IMR-90 (cell line): Measurements from ENCODE around the gene PHACTR3.

Experiments
- CEBPB ChIP-seq: IDR thresholded peaks from 2 replicates; pipeline ENCODE4 v1.6.1; 2012; ENCODE audit warnings: low read depth, low read length, improper control_type of control experiment
- CHD1 ChIP-seq: IDR thresholded peaks from 2 replicates; pipeline ENCODE4 v1.6.1; 2012; ENCODE audit warnings: low read depth, low read length, improper control_type of control experiment
- CTCF ChIP-seq: conservative IDR thresholded peaks from 2 replicates; pipeline ENCODE4 v1.5.1; 2012; ENCODE audit warnings: mild to moderate bottlenecking, low read depth, low read length, improper control_type of control experiment
- ELK1 ChIP-seq: fragments of 150-350 bp; IDR thresholded peaks from 2 replicates; pipeline ENCODE4 v1.6.1; 2016; ENCODE audit warnings: low read depth, mild to moderate bottlenecking, low read length, moderate library complexity, borderline replicate concordance
- FOS ChIP-seq: fragments of 150-350 bp; IDR thresholded peaks from 2 replicates; pipeline ENCODE4 v1.6.1; 2016; ENCODE audit warnings: low read depth, low read length
- MAFK ChIP-seq: IDR thresholded peaks from 2 replicates; pipeline ENCODE4 v1.6.1; 2012; ENCODE audit warnings: low read depth, low read length, improper control_type of control experiment
- MAZ ChIP-seq: IDR thresholded peaks from 2 replicates; pipeline ENCODE4 v1.6.1; 2012; ENCODE audit warnings: low read depth, mild to moderate bottlenecking, low read length, improper control_type of control experiment, moderate library complexity, borderline replicate concordance
- NFE2L2 ChIP-seq: fragments of 150-350 bp; IDR thresholded peaks from 2 replicates; pipeline ENCODE4 v1.6.1; 2016; ENCODE audit warnings: low read depth, mild to moderate bottlenecking, low read length
- POLR2A ChIP-seq: IDR thresholded peaks from 2 replicates; pipeline ENCODE4 v1.6.1; 2012; ENCODE audit warnings: mild to moderate bottlenecking, low read depth, low read length
- RCOR1 ChIP-seq: IDR thresholded peaks from 2 replicates; pipeline ENCODE4 v1.6.1; 2012; ENCODE audit warnings: mild to moderate bottlenecking, low read length, improper control_type of control experiment; ENCODE audit not compliant: insufficient replicate concordance
- RFX5 ChIP-seq: IDR thresholded peaks from 2 replicates; pipeline ENCODE4 v1.8.0; 2012; ENCODE audit warnings: low read depth, mild to moderate bottlenecking, low read length, moderate library complexity
- USF2 ChIP-seq: fragments of 150-350 bp; IDR thresholded peaks from 2 replicates; pipeline ENCODE4 v1.6.1; 2017; ENCODE audit warnings: mild to moderate bottlenecking, antibody characterized with exemption, low read length, low read depth

- TF ChIP-seq CTCF: no peak
- no peak for TF ChIP-seq POLR2A
- no peak for TF ChIP-seq CEBPB
- TF ChIP-seq RCOR1: no peak
- TF ChIP-seq RFX5: no peak
- no peak for TF ChIP-seq NFE2L2
- no peak for TF ChIP-seq MAFK
- no peak for TF ChIP-seq CHD1
- TF ChIP-seq USF2: no peak
- TF ChIP-seq ELK1: no peak
- TF ChIP-seq FOS: no peak
- TF ChIP-seq MAZ: no peak
Measured at GRCh38 chr20:59829054-59829785, 224.9 kb downstream of the PHACTR3 start.
